ENCODE data around the gene NAGLU. TPM values are rescaled to one million over a fixed set of nuclear protein-coding genes. Genes with fewer than 3 reads are reported as not detected.
A peak's percentile ranks its signal among the peaks of the same experiment; 100 is the strongest.
"Not testable (repeated sequence)": the region's sequence is repeated elsewhere in the genome, so short reads cannot be mapped to it uniquely, and the experiment has no call there.

Gene NAGLU
- total RNA-seq, 1 donor from 2014 or later: 58.7 TPM

DNA sequence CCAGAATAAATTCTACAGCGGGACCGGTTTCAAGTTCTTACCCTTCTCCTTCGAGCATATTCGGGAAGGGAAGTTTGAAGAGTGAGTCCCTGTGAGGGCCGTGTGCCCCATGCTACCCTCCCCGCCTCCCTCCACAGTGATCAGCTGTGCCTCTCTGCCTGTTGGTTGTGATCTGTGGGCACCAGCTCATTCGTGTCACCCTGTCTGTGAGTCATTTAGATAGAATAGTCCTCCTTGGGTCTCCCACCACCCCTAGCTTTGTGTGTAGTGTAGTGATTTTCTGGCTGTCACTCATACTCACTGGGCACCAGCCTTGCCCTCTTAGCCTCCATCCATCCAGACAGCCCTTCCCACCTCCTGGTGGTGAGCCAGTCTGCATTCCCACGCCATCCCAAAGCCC, 15.0 kb upstream of the NAGLU start:
- no peak for DNase-seq (ENCODE audit: low spot score)

DNA sequence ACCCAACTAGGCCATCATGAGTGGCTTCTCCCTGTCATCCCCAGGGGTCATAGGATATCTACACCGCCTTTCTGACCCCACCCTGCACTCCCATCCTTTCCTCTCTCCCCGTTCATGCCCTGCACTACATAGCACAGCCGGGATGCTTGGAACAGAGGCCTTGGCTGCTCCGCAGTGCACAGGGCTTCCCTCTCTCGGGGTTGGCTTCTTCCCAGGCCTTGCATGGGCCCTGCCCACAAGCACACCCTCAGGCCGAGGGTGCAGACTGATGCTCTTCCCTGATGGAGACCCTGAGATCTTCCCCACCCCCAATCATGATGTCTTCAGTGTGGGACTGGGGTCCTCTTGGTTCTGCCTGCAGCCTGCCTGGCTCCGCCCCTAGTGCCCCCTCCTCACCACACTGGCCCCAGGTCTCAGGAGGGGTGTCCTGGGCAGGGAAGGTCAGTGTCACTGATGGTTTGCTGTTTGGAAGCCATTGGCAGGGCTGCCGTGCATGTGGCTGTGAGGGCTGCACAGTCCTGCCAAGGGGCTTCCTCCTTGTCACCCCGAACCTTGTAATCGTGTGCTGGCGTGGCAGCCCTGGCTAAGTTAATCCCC, 14.3 kb upstream of the NAGLU start:
- DNase-seq (ENCODE audit: low spot score): no peak

DNA sequence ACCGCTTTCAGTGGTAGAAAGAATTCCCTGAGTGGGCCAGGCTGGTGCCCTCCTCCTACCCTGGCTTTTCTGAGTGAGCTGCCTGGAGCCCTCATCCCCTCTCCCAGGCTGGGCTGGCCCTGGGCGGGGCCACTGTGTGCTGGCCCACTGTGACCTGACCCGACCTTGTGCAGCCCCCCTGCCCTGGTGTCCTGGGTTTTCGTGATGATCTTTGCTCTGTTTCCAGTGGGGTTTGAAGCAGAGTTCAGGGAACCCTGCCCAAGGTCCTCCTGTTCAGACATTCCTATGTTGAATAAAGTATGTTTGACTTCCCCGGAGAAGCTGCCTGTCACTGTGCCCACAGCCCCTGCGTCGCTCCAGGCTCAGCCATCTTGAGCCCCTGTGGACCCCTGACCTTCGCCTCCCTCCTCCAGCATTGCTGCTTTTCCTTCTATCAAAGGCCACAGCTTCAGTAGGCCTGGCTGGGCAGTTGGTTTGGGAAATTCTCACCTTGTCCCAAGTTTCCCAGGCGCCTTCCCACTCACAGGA, 13.7 kb upstream of the NAGLU start:
- DNase-seq (ENCODE audit: low spot score): no peak

DNA sequence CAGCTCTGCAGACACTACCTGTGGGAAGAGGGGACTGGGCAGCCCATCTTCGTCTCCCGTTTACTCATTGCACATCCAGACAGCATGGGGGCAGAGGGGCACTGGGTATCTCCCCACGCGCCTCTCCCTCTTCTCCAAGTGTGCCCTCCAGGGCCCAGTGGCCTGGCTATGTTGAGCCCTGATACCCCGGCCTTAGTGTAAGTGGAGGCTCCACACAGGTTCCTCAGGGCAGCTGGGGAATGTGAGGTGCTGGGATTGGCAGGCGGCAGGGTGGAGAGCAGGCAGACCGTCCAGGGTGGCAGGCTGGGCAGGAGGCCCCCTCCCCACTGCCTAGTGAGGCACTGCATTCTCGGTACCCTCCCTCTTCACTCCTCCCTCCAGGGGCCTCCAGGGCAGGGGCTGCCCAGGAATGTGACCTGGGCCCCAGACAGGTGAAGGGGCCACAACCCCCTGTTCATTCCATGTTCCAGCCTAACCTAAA, 13.2 kb upstream of the NAGLU start:
- no peak for DNase-seq (ENCODE audit: low spot score)

DNA sequence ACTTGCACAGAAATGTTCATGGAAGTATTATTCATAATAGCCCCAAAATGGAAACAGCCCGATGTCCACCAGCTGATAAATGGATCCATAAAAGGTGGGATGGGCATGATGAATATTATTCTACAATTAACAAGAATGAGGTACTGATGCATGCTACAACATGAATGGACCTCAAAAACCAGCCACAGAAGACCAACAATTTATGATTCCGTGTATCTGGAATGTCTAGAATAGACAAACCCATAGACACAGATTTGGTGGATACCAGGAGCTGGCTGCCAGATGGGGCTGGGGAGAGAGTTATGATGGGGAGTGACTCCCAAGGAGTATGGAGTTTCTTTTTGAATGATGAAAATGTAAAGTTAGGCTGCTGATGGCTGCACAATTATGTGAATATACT, 10.8 kb upstream of the NAGLU start:
- DNase-seq (ENCODE audit: low spot score): no peak

DNA sequence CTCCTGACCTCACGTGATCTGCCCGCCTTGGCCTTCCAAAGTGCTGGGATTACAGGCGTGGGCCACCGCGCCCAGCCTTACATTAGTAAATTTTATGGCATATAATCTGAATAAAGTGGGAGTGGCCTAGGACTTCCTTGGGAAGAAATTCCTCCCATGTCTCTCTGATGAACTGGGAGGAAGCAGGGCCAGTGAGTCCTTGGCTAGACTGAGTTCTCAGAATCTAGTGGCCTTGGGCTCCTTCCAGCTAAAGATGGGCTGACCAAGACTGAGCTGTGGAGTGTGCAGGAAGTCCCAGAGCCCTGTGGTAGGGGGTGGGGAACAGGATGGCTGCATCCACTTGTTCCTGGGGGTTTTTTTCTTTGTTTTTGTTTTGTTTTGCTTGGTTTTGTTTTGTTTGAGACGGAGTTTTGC, 10.0 kb upstream of the NAGLU start:
- DNase-seq (ENCODE audit: low spot score): no peak

DNA sequence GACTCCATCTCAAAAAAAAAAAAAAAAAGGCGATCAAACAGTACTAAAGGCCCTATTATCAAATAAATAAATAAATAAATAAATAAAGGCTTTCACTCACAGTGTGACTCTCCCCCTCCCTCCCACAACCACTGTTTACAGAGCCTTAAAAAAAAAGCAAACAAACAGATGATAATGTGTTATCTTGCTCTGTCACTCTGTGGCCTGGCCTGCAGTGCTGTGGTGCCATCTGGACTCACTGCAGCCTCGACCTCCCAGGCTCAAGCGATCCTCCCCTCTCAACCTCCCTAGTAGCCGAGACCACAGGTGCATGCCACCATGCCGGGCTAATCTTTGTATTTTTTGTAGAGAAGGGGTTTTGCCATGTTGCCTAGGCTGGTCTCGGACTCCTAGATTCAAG, 8.1 kb upstream of the NAGLU start:
- no peak for DNase-seq (ENCODE audit: low spot score)

DNA sequence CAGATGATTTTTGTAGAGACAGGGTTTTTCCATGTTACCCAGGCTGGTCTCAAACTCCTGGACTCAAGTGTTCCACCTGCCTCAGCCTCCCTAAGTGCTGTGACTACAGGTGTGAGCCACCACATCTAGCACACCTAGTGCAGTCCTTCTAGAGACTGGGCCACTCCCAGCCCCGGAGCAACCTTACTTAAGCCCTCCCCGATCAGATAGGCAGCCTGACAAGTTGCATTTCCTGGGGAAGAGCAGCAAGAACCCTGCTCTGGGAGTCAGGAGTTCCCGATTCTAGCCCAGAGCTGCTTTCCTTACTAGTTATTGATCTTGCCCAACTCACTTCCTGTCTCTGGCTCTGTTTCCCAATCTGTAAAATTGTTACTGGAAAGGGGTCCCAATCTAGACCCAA, 7.0 kb upstream of the NAGLU start:
- DNase-seq (ENCODE audit: low spot score): no peak

DNA sequence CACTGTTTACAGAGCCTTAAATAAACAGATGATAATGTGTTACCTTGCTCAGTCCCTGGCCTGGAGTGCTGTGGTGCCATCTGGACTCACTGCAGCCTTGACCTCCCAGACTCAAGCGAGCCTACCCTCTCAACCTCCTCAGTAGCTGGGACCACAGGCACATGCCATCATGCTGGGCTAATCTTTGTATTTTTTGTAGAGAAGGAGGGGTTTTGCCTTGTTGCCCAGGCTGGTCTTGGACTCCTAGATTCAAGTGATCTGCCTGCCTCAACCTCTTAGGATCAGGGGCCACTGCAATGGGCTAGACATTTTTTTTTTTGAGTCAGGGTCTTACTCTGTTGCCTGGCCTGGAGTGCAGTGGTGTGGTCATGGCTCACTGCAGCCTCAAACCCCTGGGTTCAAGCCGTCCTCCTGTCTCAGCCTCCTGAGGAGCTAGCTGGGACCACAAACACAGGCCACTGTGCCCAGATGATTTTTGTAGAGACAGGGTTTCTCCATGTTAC, 5.0 kb upstream of the NAGLU start:
- DNase-seq (ENCODE audit: low spot score): no peak

DNA sequence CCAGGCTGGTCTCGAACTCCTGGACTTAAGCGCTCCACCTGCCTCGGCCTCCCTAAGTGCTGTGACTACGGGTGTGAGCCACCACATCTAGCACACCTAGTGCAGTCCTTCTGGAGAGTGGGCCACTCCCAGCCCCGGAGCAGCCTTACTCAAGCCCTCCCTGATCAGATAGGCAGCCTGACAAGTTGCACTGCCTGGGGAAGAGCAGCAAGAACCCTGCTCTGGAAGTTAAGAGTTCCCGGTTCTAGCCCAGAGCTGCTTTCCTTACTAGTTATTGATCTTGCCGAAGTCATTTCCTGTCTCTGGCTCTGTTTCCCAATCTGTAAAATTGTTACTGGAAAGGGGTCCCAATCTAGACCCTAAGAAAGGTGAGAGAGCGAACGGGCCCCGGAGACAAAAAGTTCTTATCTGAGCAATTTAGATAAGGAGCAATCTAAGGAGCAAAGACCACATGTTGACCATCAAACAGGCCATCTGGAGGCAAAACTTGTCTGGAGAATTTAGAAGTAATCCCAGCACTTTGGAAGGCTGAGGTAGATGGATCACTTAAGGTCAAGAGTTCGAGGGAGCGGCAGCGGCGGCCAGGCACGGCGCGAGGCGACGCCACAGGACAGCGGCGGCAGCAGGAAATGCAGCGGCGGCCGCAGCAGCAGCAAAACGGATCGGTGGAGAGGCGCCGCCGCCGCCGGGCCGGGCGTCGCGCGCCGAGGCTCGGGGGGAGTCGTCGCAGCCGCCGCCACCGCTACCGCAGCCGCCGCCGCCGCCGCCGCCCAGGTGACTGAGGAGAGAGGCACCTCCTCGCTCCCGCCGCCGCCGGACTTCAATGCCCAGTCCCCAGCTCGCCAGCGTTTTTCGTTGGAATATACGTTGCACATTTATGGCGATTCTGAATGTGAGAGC, 4.3 kb upstream of the NAGLU start:
- DNase-seq (ENCODE audit: low spot score): no peak

DNA sequence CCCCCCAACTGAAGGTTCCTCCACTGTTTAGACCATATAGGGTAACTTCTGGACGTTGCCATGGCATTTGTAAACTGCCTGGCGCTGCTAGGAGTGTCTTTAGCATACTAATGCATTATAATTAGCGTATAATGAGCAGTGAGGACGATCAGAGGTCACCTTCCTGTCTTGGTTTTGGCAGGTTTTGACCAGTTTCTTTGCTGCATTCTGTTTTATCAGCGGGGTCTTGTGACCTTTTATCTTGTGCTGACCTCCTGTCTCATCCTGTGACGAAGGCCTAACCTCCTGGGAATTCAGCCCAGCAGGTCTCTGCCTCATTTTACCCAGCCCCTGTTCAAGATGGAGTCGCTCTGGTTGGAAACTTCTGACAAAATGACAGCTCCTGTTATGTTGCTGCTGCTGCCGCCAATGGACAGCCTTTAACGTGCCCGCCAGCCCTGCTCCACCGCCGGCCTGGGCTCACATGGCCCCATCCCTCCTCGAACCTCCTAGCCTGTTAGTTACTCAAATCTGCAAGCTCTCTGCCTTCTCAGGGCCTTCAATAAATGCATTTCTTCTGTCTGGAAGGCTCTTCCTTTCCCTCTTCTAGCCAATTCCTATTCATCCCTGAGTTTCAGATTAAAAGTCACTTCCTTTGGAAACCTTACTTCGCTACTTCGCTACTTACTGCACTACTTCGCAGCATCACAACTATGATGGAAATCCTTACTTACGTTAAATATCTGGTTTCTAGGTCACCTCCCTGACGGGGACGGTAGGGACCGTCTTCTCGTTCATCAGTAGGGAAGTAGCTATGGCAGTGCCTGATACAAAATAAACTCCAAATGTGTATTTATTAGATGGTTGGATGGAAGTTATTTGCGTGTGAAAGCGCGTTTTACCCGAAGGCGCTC, 640 bp upstream of the NAGLU start:
- DNase-seq (ENCODE audit: low spot score): no peak

DNA sequence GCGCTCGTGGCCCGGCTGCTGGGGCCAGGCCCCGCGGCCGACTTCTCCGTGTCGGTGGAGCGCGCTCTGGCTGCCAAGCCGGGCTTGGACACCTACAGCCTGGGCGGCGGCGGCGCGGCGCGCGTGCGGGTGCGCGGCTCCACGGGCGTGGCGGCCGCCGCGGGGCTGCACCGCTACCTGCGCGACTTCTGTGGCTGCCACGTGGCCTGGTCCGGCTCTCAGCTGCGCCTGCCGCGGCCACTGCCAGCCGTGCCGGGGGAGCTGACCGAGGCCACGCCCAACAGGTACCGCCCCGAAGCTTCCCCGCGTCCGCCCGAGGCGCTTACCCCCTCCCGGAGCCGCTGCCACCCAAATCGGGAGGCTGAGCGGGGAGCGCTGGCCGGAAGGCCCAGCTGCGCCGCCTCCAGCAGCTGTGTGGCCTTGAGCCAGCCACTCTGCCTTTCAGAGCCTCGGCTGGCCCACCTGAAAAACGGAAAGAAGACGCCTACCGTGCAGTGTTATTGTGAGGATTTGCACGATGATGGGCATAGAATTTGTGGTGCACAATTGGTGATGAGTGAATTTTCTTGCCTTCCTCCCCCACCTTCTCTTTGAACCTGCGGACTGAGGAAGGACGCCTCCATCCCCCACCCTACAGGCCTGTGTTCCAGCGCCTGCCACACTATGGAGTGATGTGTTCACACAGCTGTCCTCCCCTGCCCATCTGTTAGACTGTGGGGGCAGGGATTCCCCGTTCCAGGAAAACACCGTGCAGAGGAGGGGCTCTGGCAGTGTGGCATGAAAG, 523 bp downstream of the NAGLU start:
- DNase-seq (ENCODE audit: low spot score): peak; percentile 96

DNA sequence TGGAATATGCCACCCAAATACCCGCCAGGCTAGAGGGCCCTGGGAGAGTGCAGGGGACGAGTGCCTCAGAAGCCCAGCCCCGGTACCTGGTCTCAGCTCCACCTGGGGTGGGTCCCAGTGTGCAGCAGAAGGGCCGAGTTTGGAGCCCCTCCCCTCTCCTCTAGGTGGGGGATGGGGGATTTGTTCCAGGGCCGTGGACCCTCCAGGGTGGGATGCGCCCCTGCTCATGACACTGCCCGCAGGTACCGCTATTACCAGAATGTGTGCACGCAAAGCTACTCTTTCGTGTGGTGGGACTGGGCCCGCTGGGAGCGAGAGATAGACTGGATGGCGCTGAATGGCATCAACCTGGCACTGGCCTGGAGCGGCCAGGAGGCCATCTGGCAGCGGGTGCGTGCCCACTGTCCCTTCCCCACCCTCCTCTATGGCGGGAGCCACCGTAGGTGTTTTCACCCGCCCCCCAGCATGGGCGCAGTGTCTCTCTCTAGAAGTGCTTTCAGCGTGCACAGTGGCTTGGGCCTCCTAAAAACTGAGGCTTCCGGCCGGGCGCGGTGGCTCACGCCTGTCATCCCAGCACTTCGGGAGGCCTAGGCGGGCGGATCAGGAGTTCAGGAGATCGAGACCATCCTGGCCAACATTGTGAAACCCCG, 1.2 kb downstream of the NAGLU start:
- DNase-seq (ENCODE audit: low spot score): no peak

DNA sequence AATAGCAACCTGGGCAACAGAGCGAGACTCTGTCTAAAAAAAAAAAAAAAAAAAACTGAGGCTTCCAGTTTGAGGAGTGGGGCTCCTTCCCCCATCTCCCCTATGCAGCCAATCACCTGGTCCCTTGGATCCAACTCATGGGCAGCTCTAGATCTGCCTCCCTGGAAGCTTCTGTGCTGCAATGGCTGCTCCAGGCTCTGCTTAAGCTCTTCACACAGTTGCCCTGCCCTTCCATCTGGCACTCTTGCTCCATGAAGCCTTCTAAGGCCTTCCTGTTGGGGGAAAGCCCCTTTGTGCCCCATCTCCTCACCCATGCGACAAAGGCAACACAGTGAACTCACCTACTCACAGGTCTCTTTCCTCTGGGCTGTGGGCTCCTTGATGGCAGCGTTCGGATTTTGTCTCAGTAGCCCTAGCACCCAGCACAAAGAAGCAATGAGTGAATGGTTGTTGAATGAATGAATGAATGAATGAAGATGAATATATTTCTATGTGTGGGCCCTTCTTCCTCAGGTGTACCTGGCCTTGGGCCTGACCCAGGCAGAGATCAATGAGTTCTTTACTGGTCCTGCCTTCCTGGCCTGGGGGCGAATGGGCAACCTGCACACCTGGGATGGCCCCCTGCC, 1.9 kb downstream of the NAGLU start:
- no peak for DNase-seq (ENCODE audit: low spot score)

DNA sequence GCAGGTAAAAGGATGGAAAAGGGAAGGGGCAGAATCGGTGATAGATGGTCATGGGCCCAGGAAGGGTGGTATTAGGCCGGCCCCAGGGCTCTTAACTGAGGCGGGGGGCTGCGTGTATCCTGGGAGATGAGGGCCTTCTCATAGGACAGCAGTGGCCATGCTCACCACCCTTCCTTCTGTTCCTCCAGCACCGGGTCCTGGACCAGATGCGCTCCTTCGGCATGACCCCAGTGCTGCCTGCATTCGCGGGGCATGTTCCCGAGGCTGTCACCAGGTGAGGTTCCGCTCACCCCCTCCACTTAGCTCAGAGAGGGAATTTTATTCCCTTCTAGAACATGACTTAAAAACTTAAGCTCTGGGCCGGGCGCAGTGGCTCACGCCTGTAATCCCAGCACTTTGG, 2.4 kb downstream of the NAGLU start:
- DNase-seq (ENCODE audit: low spot score): no peak

DNA sequence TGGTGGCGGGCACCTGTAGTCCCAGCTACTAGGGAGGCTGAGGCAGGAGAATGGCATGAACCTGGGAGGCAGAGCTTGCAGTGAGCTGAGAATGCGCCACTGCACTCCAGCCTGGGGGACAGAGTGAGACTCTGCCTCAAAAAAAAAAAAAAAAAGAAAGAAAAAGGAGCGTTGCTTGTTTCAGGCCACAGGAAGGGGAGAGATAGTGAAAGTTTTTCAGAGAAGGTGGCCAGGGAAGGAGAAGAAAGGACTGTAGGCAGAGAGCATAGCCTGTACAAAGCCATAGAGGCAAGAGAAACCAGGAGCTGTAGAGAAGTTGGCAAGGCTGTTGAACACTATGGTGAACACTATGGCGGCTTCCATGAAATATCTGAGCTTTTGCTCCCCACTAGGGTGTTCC, 4.5 kb downstream of the NAGLU start:
- not testable (repeated sequence) for DNase-seq (ENCODE audit: low spot score)

DNA sequence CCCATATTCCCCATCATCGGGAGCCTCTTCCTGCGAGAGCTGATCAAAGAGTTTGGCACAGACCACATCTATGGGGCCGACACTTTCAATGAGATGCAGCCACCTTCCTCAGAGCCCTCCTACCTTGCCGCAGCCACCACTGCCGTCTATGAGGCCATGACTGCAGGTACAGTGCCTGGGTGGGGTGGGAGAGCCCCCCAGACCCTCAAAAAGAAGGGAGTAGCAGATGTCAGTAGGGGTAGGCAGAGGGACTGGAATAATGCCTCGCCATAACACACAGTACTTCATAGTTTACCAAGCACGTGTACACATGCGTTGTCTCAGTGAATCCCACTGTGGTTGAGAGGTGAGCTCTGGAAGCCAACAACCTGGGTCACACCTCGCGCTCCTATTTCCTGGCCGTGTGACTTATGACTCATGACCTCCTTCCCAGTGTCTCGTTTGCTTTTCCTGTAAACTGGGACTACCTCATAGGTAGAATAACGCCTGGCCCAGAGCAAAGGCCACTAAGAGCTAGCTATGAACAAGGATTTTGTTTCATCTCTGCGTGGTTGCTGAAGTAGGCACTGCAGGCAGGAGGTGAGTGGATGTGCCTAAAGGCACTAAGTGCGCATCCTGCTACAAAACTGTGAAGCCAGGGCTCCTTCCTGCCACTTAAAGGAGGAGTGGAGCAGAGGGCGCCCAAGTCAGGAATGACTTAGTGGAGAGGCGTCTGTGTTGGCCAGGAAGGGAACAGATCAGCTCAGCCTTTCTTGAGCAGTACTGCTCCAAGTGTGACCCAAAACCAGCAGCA, 5.2 kb downstream of the NAGLU start:
- no peak for DNase-seq (ENCODE audit: low spot score)

DNA sequence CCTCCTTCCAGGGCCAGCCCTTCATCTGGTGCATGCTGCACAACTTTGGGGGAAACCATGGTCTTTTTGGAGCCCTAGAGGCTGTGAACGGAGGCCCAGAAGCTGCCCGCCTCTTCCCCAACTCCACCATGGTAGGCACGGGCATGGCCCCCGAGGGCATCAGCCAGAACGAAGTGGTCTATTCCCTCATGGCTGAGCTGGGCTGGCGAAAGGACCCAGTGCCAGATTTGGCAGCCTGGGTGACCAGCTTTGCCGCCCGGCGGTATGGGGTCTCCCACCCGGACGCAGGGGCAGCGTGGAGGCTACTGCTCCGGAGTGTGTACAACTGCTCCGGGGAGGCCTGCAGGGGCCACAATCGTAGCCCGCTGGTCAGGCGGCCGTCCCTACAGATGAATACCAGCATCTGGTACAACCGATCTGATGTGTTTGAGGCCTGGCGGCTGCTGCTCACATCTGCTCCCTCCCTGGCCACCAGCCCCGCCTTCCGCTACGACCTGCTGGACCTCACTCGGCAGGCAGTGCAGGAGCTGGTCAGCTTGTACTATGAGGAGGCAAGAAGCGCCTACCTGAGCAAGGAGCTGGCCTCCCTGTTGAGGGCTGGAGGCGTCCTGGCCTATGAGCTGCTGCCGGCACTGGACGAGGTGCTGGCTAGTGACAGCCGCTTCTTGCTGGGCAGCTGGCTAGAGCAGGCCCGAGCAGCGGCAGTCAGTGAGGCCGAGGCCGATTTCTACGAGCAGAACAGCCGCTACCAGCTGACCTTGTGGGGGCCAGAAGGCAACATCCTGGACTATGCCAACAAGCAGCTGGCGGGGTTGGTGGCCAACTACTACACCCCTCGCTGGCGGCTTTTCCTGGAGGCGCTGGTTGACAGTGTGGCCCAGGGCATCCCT, 7.4 kb downstream of the NAGLU start:
- DNase-seq (ENCODE audit: low spot score): no peak
